Osteoblast (primary cell): Measurements from ENCODE around the gene SEM1. TPM values are rescaled to one million over a fixed set of nuclear protein-coding genes. Genes with fewer than 3 reads are reported as not detected.

Source experiments
- DNase-seq: peaks from one replicate; pipeline ENCODE4 v3.0.0; 2011; ENCODE audit warnings: low spot score, mixed read lengths; ENCODE audit not compliant: insufficient read length; ENCODE audit errors: missing footprints
- H2AFZ ChIP-seq: 2 replicates; pipeline ENCODE4 v1.6.0; 2011; ENCODE audit warnings: mild to moderate bottlenecking, low read length
- H3K27ac ChIP-seq: 2 replicates; pipeline ENCODE4 v1.5.1; 2011; ENCODE audit warnings: mild to moderate bottlenecking, low read depth, low read length, moderate library complexity
- H3K27me3 ChIP-seq: 2 replicates; pipeline ENCODE4 v1.6.0; 2012; ENCODE audit warnings: mild to moderate bottlenecking, control low read depth, inconsistent platforms, low read length, moderate library complexity; ENCODE audit not compliant: insufficient read depth
- H3K36me3 ChIP-seq: 2 replicates; pipeline ENCODE4 v1.5.1; 2011; ENCODE audit warnings: mild to moderate bottlenecking, low read length, control low read depth, moderate library complexity; ENCODE audit not compliant: insufficient read depth
- H3K4me1 ChIP-seq: 2 replicates; pipeline ENCODE4 v1.5.1; 2011; ENCODE audit warnings: mild to moderate bottlenecking, low read length, control low read depth, moderate library complexity; ENCODE audit not compliant: insufficient read depth
- H3K4me2 ChIP-seq: 2 replicates; pipeline ENCODE4 v1.6.0; 2011; ENCODE audit warnings: mild to moderate bottlenecking, low read length; ENCODE audit not compliant: insufficient read depth
- H3K4me3 ChIP-seq: fragments of 200-600 bp; sonication (generic); 3 replicates; pipeline ENCODE4 v1.5.1; 2012; ENCODE audit warnings: mild to moderate bottlenecking, low read length, inconsistent platforms; ENCODE audit not compliant: insufficient read depth
- H3K79me2 ChIP-seq: 2 replicates; pipeline ENCODE4 v1.6.0; 2012; ENCODE audit warnings: mild to moderate bottlenecking, low read length, control low read depth, inconsistent platforms; ENCODE audit not compliant: insufficient read depth
- H3K9me3 ChIP-seq: 2 replicates; pipeline ENCODE4 v1.5.1; 2011; ENCODE audit warnings: low read depth, low read length, control low read depth
- H4K20me1 ChIP-seq: 2 replicates; pipeline ENCODE4 v1.6.0; 2012; ENCODE audit warnings: mild to moderate bottlenecking, low read length, control low read depth; ENCODE audit not compliant: insufficient read depth
- total RNA-seq: library from RNA; depleted of rRNA; stranded (reverse); fragments of >200 nt; gene quantifications from 2 replicates; pipeline ENCODE4 v1.2.3, GENCODE V29; 2012
- TF ChIP-seq, protein P1 (sequence below): IDR thresholded peaks from 2 replicates; pipeline ENCODE4 v1.5.1; 2011; ENCODE audit warnings: mild to moderate bottlenecking, low read depth, low read length, moderate library complexity; ENCODE audit errors: extremely low read depth

SEM1 gene
- total RNA-seq, 1 donor = 16.3 TPM

DNA sequence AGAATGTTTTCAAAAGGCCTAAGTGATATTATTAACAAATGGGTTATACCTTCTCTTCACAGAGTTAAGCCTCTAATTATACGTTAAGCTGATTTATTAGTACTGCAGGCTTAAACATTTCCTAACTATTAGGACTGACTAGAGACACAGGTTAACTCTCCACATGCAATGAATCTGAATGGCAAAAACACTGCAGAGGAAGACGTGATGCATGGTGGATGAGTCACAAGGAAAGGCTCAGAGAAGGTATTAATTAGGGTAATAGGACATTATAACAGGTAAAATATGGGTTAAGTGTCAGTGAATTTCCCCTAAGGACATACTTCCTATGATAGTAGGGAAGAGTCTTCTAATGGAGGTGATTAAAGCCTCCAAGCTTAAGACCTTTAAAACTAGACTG is 24.7 kb upstream of the SEM1 start:
- Histone ChIP-seq H3K4me3 (no peak overlapping the region), H3K27ac (no peak overlapping the region), H3K36me3 (no peaks in the 10 kb centered on the region), H4K20me1 (no peaks in the 10 kb centered on the region), H3K9me3 (no peaks in the 10 kb centered on the region), H3K4me2 (no peak overlapping the region), H3K79me2 (no peaks in the 10 kb centered on the region), H3K4me1 (no peaks in the 10 kb centered on the region), H2AFZ (no peak overlapping the region), H3K27me3 (no peaks in the 10 kb centered on the region)
- DNase-seq = no peak
- TF ChIP-seq, protein P1, sequence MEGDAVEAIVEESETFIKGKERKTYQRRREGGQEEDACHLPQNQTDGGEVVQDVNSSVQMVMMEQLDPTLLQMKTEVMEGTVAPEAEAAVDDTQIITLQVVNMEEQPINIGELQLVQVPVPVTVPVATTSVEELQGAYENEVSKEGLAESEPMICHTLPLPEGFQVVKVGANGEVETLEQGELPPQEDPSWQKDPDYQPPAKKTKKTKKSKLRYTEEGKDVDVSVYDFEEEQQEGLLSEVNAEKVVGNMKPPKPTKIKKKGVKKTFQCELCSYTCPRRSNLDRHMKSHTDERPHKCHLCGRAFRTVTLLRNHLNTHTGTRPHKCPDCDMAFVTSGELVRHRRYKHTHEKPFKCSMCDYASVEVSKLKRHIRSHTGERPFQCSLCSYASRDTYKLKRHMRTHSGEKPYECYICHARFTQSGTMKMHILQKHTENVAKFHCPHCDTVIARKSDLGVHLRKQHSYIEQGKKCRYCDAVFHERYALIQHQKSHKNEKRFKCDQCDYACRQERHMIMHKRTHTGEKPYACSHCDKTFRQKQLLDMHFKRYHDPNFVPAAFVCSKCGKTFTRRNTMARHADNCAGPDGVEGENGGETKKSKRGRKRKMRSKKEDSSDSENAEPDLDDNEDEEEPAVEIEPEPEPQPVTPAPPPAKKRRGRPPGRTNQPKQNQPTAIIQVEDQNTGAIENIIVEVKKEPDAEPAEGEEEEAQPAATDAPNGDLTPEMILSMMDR = no peak

DNA sequence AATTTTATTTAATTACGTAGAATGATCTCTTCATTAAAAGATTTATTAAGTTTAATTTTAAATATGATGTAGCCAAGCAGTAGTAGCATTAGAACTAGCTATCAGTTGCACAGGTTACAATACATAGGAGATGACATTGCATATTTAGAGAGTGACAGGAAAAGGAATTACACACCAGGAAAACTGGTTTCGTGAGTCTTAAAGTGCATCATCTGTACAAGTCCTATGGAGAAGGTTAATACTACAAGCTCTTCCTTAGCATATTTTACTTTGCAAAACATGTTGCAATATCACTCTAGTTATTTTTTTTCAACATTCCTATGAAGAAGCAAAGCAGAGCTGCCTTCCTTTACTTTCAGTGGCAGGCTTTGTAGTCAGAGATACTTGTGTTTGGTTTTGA is 20.2 kb upstream of the SEM1 start:
- Histone ChIP-seq H3K36me3 (no peaks in the 10 kb centered on the region), H3K79me2 (no peaks in the 10 kb centered on the region), H3K27ac (no peak overlapping the region), H3K9me3 (no peaks in the 10 kb centered on the region), H4K20me1 (no peaks in the 10 kb centered on the region), H3K4me1 (no peaks in the 10 kb centered on the region), H3K4me3 (no peak overlapping the region), H3K27me3 (no peaks in the 10 kb centered on the region), H2AFZ (no peak overlapping the region), H3K4me2 (no peak overlapping the region)
- TF ChIP-seq, protein P1 = no peak
- no peak for DNase-seq

DNA sequence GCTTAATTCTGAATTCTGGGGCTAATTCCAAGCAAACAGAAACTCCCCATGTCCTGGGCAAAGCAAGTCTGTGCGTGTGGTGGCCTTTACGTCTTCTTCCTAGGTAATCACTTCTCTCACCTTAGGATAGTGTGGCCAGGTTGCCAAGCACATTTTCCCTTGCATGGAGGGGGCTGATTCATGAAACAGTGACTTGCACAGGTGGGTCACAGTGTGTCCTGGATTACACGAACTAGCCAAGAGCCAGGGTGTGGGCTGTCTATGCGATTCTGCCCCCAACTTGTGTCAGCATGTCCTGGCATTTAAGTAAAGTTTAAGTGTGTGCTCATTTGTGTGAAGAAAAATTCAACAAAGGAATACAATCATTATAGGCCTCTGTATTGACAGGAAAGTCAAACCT is 18.5 kb upstream of the SEM1 start:
- H3K4me2 ChIP-seq = no peak overlapping the region
- H3K27me3 ChIP-seq = no peaks in the 10 kb centered on the region
- no peaks in the 10 kb centered on the region for H3K79me2 ChIP-seq
- H3K4me1 ChIP-seq = no peaks in the 10 kb centered on the region
- H2AFZ ChIP-seq = no peak overlapping the region
- no peak overlapping the region for H3K27ac ChIP-seq
- H4K20me1 ChIP-seq = no peaks in the 10 kb centered on the region
- H3K4me3 ChIP-seq = no peak overlapping the region
- no peak for DNase-seq
- TF ChIP-seq, protein P1 = no peak
- H3K9me3 ChIP-seq = no peaks in the 10 kb centered on the region
- no peaks in the 10 kb centered on the region for H3K36me3 ChIP-seq

DNA sequence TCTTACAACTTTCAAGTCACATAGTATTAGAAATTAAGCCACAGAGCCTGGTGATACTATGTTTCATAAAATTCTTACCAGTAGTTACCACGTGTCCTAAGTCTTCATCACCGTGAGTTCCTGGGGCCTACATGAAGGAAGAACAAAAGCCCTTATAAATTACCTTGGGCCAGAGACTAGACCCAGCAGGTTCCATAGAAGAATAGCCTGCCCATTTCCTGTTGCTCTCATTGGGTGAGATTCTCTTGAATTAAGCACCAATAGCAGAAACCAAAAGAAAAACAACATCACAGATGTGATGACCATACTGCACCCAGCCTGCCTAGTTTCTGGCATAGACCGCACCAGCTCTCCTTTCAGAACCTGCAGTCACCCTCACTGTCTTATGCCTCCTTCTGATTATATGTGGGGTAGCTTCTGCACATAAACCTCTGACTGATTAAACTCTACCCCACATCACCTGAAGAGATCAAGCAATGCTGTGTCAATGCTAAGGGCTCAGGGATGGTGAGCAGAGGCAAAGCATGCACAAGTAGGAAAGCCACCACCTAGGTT is 18.0 kb upstream of the SEM1 start:
- no peak overlapping the region for H3K4me3 ChIP-seq
- no peaks in the 10 kb centered on the region for H3K27me3 ChIP-seq
- H3K36me3 ChIP-seq = no peaks in the 10 kb centered on the region
- H3K79me2 ChIP-seq = no peaks in the 10 kb centered on the region
- no peaks in the 10 kb centered on the region for H4K20me1 ChIP-seq
- H3K27ac ChIP-seq = no peak overlapping the region
- DNase-seq = no peak
- H3K4me1 ChIP-seq = no peaks in the 10 kb centered on the region
- H3K9me3 ChIP-seq = no peaks in the 10 kb centered on the region
- no peak overlapping the region for H3K4me2 ChIP-seq
- TF ChIP-seq, protein P1 = no peak
- no peak overlapping the region for H2AFZ ChIP-seq
